ENCODE results near the gene TMEM171. TPM values are rescaled to one million over a fixed set of nuclear protein-coding genes. Genes with fewer than 3 reads are reported as not detected.

The TMEM171 gene
- total and polyA plus RNA-seq, 2 of the 8 experiments (the other 6 are each of a cell fraction or from before 2014, with no cell fraction given), result 1.0 to 2.2 TPM

- CTCF ChIA-PET (ENCODE audit: partially characterized antibody), result interaction anchor here (1.2 to 1.4 kb wide), 4 partner anchors 9 to 301 kb away, joined by 3 read pairs; no protein-coding TSS in a partner anchor
- Histone ChIP-seq H4K8ac (ENCODE audit: extremely low read depth, insufficient read depth, low read length) (no peak overlapping the region), H4K91ac (replicated peaks; ENCODE audit: insufficient read length, low read length) (no peak overlapping the region), H2AK5ac (ENCODE audit: low read depth, low read length) (no peak overlapping the region), H2BK20ac (ENCODE audit: low read length) (no peak overlapping the region), H4K20me1 (replicated peaks in 1 of 2; ENCODE audit: control insufficient read depth in 1 of 2, insufficient read depth in 2 of 2, low read length in 2 of 2) (no peaks in the 10 kb centered on the region), H3K56ac (replicated peaks; ENCODE audit: insufficient read length, low read depth, low read length) (no peak overlapping the region), H2BK5ac (ENCODE audit: low read depth, low read length) (no peak overlapping the region), H3K18ac (ENCODE audit: extremely low read depth, low read length) (no peak overlapping the region), H3K4ac (replicated peaks; ENCODE audit: insufficient read length, low read depth, low read length) (no peak overlapping the region), H3K4me3 (ENCODE audit: extremely low read depth in 1 of 4, insufficient read depth in 2 of 4, low read depth in 3 of 4, low read length in 4 of 4) (no peak overlapping the region), H3K79me1 (ENCODE audit: low read depth, low read length) (no peaks in the 10 kb centered on the region), H3K4me1 (replicated peaks in 1 of 4; ENCODE audit: control insufficient read depth in 3 of 4, insufficient read depth in 4 of 4, low read length in 3 of 4) (no peaks in the 10 kb centered on the region), H3K27me3 (replicated peaks in 1 of 4; ENCODE audit: control insufficient read depth in 3 of 4, extremely low read depth in 1 of 4, insufficient read depth in 3 of 4, low read length in 3 of 4) (no peaks in the 10 kb centered on the region), H3K23me2 (ENCODE audit: low read depth, low read length) (no peaks in the 10 kb centered on the region), H3K79me2 (ENCODE audit: control insufficient read depth in 1 of 2, insufficient read depth in 2 of 2, low read length in 2 of 2) (no peaks in the 10 kb centered on the region), H3K36me3 (ENCODE audit: control insufficient read depth in 2 of 4, insufficient read depth in 4 of 4, low read length in 3 of 4) (no peaks in the 10 kb centered on the region), H3K27ac (ENCODE audit: low read depth, low read length) (no peak overlapping the region), H3K9ac (replicated peaks in 1 of 4; ENCODE audit: extremely low read depth in 1 of 4, low read depth in 3 of 4, low read length in 3 of 4) (no peak overlapping the region), H3K23ac (ENCODE audit: insufficient read length) (no peak overlapping the region), H4K5ac (ENCODE audit: insufficient read length, low read depth, low read length) (no peak overlapping the region), H2AFZ (ENCODE audit: low read length) (no peak overlapping the region), H2BK120ac (replicated peaks; ENCODE audit: low read depth, low read length) (no peak overlapping the region), H3K14ac (ENCODE audit: insufficient read length) (no peak overlapping the region), H3K4me2 (ENCODE audit: insufficient read depth in 1 of 2, low read depth in 2 of 2, low read length in 2 of 2) (no peak overlapping the region), H2BK15ac (ENCODE audit: low read length) (no peak overlapping the region), H3K9me3 (ENCODE audit: insufficient read depth in 2 of 2, low read depth in 1 of 2, low read length in 1 of 2) (no peaks in the 10 kb centered on the region), H2BK12ac (ENCODE audit: low read depth, low read length) (no peak overlapping the region)
- POLR2A ChIA-PET (ENCODE audit: partially characterized antibody), result no interaction called here
- DNase-seq (ENCODE audit: low read depth in 1 of 2, low spot score in 2 of 2) (no peak), FAIRE-seq (no peak)
- 88% methylated on average over 6 of the region's 6 CpGs; no CpG with 5 or more reads in 1 of the 2 experiments for WGBS, 2 experiments (ENCODE audit: extremely low coverage in 1 of 2, insufficient coverage in 1 of 2, insufficient read length in 1 of 2, insufficient replicate concordance in 2 of 2, low coverage in 1 of 2, low lambda C conversion rate in 2 of 2, missing lambda C conversion rate in 1 of 2)
- TF ChIP-seq GTF2F1 (IDR thresholded peaks at IDR 0.05; ENCODE audit: borderline replicate concordance, low read depth, low read length), result no peak
- no peak for TF ChIP-seq GABPA (IDR thresholded peaks at IDR 0.05; ENCODE audit: borderline replicate concordance, insufficient read depth, low read length)
- no peak for TF ChIP-seq JUND (IDR thresholded peaks at IDR 0.05; ENCODE audit: low read length)
- TF ChIP-seq SIX5 (IDR thresholded peaks at IDR 0.05; ENCODE audit: low read depth, low read length), result no peak
- TF ChIP-seq BRCA1 (IDR thresholded peaks at IDR 0.05; ENCODE audit: low read depth, low read length), result no peak
- TF ChIP-seq BCL11A (IDR thresholded peaks at IDR 0.05; ENCODE audit: low read depth in 2 of 2, low read length in 2 of 2), result no peak
- no peak for TF ChIP-seq ASH2L (IDR thresholded peaks at IDR 0.05; ENCODE audit: low read length)
- TF ChIP-seq POLR2AphosphoS5 (IDR thresholded peaks at IDR 0.05; ENCODE audit: low read depth, low read length), result no peak
- no peak for TF ChIP-seq SAP30 (IDR thresholded peaks at IDR 0.05; ENCODE audit: insufficient read depth, insufficient replicate concordance, low read length)
- no peak for TF ChIP-seq RNF2 (IDR thresholded peaks at IDR 0.05; ENCODE audit: borderline replicate concordance, low read depth, low read length, missing control alignments, poor library complexity, severe bottlenecking)
- TF ChIP-seq CTBP2 (IDR thresholded peaks at IDR 0.05; ENCODE audit: borderline replicate concordance, insufficient read depth, insufficient read length, low read length), result no peak
- TF ChIP-seq TAF7 (optimal IDR thresholded peaks at IDR 0.05; ENCODE audit: borderline replicate concordance, low read depth, low read length), result no peak
- TF ChIP-seq PHF8 (conservative IDR thresholded peaks at IDR 0.05; ENCODE audit: low read depth, low read length), result no peak
- TF ChIP-seq HDAC2 (IDR thresholded peaks at IDR 0.05; ENCODE audit: borderline replicate concordance in 1 of 2, low read depth in 2 of 2, low read length in 2 of 2), result no peak
Measured at GRCh38 chr5:73143716-73144115, 23.3 kb downstream of the TMEM171 start.
